Measurements from ENCODE around the gene POU2F2. TPM values are rescaled to one million over a fixed set of nuclear protein-coding genes. Genes with fewer than 3 reads are reported as not detected.

POU2F2 gene
- total and polyA plus RNA-seq, 2 donors (not counting 3 experiments of a cell fraction or from before 2014, with no cell fraction given), result 4.0 to 4.1 TPM

DNA sequence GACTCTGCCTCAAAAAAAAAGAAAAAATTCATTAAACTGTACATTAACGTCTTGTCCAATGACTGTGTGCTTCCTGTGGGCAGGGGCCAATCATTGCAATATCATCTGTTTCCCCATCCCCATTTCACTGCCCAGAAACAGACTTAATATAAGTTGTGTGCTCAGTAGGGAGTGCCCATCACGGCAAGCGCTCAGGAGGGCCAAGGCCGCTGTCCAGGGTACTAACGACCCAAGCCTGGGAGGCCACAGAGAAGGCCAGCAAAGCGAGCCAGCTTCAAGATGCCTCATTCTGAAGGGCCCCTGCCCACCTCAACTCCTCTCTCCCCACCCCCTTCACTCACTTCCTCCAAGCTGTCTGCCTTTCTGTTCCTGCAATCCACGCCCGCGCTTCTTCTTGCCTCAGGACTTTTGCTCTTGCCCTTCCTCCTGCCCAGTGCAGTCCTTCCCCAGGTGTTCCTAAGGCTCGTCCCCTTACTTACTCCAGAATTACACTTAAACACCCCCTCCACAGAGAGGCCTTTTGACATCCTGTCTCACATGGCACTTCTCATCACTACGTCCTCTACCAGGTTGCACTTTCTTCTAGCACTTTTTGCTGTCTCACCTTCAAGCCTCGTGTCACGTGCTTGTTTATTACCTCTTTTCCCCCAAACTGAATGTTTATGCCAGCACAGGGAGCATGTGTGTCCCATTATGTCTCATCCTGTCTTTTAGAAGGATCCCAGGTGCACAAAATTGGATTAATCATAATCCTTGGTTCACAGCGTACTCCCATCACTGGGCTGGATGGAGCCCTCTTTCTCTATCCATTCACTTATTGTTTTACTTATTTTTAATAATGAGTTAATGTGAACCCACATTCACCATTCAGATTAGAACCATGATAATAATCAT, 11.3 kb upstream of the POU2F2 start:
- no peaks in the 10 kb centered on the region for H3K36me3 ChIP-seq (ENCODE audit: control insufficient read depth in 2 of 2, extremely low read depth in 1 of 2, insufficient read depth in 2 of 2, low read length in 2 of 2)
- no peaks in the 10 kb centered on the region for H3K9me1 ChIP-seq (replicated peaks; ENCODE audit: control insufficient read depth, extremely low read depth, insufficient read depth, low read length)
- DNase-seq (ENCODE audit: low read depth, low spot score) (peak; percentile 34), FAIRE-seq (peak; percentile 42)
- H3K27ac ChIP-seq (ENCODE audit: insufficient read depth, low read depth, low read length), result no peak overlapping the region
- no peak overlapping the region for H2AFZ ChIP-seq (ENCODE audit: low read depth, low read length)
- H3K4me2 ChIP-seq (ENCODE audit: insufficient read depth, low read length), result no peak overlapping the region
- no peaks in the 10 kb centered on the region for H3K4me1 ChIP-seq (ENCODE audit: control insufficient read depth, extremely low read depth, insufficient read depth, low read length)
- H4K20me1 ChIP-seq (replicated peaks; ENCODE audit: control insufficient read depth, extremely low read depth, insufficient read depth, low read length), result no peaks in the 10 kb centered on the region
- no peaks in the 10 kb centered on the region for H3K9me3 ChIP-seq (replicated peaks; ENCODE audit: control insufficient read depth, insufficient read depth, low read length)
- H3K4me3 ChIP-seq (replicated peaks in 1 of 3; ENCODE audit: insufficient read depth in 1 of 3, low read depth in 1 of 3, low read length in 3 of 3), result no peak overlapping the region
- dilution Hi-C loops (cut with MboI; ENCODE audit: extremely low pct_ligation_motif_present, low sequenced_read_pairs) (no loop called here), intact Hi-C loops (cut with micrococcal nuclease) (no loop called here)
- H3K27me3 ChIP-seq (ENCODE audit: control insufficient read depth in 2 of 2, insufficient read depth in 2 of 2, low read length in 2 of 2), result peaks cover under 1 to 7% of the 10 kb centered on the region in 2 experiments
- H3K79me2 ChIP-seq (ENCODE audit: control insufficient read depth, insufficient read depth, low read length), result no peaks in the 10 kb centered on the region
- no TSS peak for BruUV-seq (replicated peaks)
- ChIA-PET CTCF (interaction anchor here (0.9 to 1.0 kb wide), 2 partner anchors 35 to 40 kb away, joined by 3 read pairs; no protein-coding TSS in a partner anchor), POLR2A (no interaction called here)
- no peak for TF ChIP-seq GATA2 (IDR thresholded peaks at IDR 0.05; ENCODE audit: insufficient read depth, insufficient read length, low read depth, low read length)
- TF ChIP-seq, protein P1, sequence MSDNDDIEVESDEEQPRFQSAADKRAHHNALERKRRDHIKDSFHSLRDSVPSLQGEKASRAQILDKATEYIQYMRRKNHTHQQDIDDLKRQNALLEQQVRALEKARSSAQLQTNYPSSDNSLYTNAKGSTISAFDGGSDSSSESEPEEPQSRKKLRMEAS (IDR thresholded peaks at IDR 0.05; ENCODE audit: insufficient read depth, insufficient read length), result no peak
- no peak for TF ChIP-seq POLR2A (IDR thresholded peaks at IDR 0.05; ENCODE audit: low read depth, low read length)
- no peak for TF ChIP-seq FOS (IDR thresholded peaks at IDR 0.05; ENCODE audit: borderline replicate concordance, insufficient read depth, low read length)
- TF ChIP-seq CTCF (IDR thresholded peaks at IDR 0.05; ENCODE audit: extremely low read depth in 1 of 2, insufficient read depth in 1 of 2, low read depth in 1 of 2, low read length in 2 of 2), result no peak
- TF ChIP-seq POLR2AphosphoS5 (IDR thresholded peaks at IDR 0.05; ENCODE audit: insufficient read depth, low read depth, low read length), result no peak
- TF ChIP-seq JUN (IDR thresholded peaks at IDR 0.05; ENCODE audit: borderline replicate concordance, insufficient read depth, insufficient read length, low read depth), result no peak
- TF ChIP-seq MYC (IDR thresholded peaks at IDR 0.05; ENCODE audit: low read depth, low read length), result no peak
- no peak for TF ChIP-seq EZH2 (IDR thresholded peaks at IDR 0.05; ENCODE audit: borderline replicate concordance, low read depth, low read length, severe bottlenecking)
- H3K9ac ChIP-seq (replicated peaks; ENCODE audit: extremely low read depth, insufficient read depth, low read length), result no peak overlapping the region
